GM21526 (cell line): ENCODE measurements around the gene TREH.

Experiments used
- ATAC-seq: cut with Tn5 transposase; IDR thresholded peaks from one replicate; pipeline ENCODE4 v1.9.1; 2021; ENCODE audit warnings: moderate library complexity; ENCODE audit not compliant: unreplicated experiment, low FRiP score

Gene TREH

DNA sequence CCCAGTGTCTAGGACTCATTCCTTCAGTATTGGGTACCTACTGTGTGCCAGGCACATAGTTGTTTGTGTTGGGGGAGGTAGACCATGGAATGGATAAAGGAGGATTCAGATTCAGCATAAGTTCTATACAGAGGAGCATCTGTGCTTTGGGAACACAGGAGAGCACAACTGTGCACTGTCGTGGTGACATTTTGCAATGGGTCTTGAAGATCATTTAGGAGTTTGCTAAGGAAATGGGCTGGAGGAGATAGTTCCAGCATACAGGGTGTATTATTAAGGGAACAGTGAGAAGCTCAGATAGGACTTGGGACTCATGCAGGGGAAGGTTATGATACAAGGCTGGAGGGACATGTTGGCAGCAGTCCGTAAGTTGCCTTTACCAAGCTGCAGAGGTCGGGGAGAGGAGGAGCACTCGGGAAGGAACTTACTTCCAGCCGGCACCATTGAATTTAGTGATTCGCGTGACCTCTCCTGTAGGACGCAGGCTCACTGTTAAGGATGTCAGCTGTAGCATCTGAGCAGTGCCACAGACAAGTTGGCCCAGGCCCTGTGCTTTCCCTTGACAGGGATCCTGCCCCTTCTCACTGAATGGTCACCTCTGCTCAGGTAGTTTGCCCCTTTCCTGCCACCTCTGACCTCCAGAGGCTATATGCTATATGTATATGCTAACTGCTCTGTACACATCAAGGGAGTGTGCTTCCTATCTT lies 25.6 kb downstream of the TREH start:
- no peak for ATAC-seq

DNA sequence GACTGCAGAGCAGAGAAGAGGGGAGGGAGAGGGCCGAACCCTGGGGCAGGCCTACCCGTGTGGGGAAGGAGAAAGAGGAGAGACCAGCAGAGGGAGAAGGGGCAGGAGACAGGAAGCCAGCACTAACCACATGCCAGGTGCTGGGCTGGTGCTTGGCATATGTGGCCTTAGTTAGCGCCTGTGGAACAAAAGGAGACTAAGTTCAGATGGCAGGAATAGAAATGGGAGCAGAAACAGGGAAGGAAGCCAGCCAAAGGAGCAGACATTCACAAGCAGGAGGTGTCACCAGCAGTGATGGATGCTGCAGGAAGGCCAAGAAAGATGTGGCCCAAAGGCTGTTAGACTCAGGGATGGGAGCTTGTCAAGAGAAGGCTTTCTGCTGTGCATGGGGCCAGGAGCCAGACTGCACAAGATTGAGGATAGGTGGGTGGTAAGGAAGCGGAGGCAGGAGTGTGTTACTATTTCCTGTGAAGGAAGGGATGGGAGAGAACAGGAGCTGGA lies 26.7 kb downstream of the TREH start:
- ATAC-seq = no peak

DNA sequence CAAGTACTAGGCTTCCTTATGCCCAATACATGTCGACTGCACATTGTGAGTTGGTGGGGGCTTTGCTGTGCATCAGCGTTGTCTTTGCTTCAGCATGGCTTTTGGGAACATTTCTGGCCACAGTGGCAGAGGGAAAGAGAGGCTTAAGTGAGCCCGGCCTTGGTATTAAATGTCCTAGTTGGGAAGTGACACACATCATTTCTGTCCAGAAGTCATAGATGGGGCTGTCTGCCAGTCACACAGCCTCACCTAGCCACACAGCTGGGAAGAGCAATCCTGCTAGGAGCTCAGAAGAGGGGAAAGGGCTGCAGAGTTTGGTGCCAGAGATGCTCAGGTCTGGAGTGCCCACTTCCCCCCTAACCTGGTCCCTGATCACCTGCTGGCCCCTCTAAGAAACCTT lies 27.6 kb downstream of the TREH start:
- ATAC-seq = no peak

DNA sequence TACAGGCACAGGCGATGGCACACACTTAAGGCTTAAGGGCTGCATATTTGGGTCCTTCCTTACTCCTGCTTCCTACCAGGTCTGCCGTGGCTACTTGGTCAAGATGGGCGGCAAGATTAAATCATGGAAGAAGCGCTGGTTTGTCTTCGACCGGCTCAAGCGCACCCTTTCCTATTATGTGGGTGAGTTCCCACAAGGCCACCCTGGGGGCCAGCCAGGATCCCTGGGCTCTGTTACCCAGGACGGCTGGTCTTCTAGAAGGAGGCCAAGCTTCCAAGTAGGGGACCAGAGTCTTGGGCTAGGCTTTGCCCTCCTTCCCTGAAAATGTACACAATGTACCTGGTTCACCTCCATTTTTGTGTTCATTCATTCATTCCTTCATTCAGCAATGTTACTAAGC lies 29.1 kb downstream of the TREH start:
- no peak for ATAC-seq

DNA sequence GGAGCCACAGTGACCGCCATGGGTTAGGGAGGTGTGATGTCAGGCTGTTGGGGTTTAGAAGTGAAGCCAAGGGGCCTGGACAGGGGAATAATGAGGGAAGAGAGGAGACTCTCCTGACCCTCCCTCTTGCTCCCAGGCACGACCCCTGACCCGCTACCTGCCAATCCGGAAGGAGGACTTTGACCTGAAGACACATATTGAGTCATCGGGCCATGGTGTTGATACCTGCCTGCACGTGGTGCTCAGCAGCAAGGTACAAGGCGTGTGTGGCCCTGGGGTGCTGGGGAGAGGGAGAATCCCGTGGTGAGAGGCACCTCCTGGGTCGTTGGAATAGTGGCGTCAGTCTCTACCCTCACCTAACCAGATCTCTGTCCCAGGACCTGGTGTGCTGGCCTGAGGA lies 29.5 kb downstream of the TREH start:
- no peak for ATAC-seq

DNA sequence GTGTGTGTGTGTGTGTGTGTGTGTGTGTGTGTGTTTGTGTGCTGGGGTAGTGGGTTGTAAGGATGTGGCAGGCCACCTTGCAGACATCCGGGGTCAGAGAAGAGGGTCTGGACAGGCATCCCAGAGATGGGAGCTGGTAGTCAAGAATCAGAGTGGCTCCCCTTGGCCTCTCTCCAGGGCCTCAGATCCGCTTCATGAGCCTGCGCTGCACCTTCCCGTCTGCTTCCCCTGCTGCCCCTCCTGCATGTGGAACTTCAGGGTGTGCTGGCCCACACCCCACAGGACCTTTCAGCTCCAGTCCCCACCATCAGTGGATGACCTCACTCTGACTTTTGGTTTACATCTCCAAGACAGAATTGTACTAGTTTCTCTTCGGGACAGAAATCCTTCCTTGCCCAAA lies 31.2 kb downstream of the TREH start:
- ATAC-seq = no peak

DNA sequence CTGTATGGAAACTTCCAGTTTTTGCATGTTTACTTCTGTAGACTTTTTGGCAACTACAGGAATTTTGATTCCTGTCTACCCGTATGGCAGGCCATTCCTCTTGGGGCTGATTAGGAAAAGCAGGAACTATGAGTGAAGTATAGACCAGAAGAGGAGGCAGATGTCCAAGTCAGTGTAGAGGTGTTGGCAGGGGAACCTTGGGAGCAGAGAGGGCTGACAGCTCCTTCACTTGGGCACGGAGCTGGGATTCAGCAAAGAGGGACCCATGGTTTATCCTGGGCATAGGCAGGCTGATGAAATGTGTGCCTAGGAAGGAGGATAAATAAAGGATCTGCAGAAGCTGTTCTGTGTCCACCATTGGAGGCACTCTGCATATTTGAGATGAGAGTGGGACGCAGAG lies 33.1 kb downstream of the TREH start:
- ATAC-seq = no peak

DNA sequence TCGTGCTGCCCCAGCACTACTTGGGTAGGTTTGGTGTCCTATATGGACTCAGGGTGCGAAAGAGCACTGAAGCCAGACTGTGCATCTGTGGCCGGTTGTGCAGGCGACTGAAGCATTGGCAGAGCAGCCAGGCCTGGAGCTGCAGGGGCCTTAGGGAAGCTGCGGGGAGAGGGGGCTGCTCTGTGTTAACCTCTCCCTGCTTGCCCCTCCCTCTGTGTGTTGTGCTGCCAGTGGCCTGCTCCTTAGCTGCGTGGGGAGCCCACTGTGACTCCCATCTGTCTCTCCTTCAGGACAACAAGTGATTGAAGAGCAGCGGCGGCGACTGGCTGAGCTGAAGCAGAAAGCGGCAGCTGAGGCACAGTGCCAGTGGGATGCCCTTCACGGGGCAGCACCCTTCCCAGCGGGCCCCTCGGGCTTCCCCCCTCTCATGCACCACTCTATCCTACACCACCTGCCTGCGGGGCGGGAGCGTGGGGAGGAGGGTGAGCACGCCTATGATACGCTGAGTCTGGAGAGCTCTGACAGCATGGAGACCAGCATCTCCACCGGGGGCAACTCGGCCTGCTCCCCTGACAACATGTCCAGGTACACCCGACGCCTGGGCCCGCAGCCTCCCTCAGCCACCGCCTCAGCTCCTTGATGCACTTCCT lies 34.3 kb downstream of the TREH start:
- no peak for ATAC-seq

DNA sequence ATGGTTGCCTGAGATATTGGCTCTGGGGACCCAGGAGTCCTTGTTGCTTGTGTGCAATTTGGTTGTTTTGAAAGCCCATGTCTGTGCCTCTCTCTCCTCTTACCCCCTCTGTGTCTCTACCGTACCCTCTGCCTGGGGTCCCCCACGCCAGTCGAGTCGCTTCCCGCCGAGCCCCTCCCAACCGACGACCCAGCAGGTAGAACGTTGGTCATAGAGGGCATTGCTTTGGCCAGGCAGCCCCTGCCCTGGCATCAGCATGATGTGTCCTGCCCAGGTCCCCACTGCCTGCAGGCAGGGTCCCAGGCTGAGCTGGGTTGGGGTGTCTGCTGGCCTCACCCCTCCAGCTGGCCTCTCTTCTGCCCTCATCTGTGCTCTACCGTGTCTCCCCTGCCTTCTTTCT lies 35.0 kb downstream of the TREH start:
- no peak for ATAC-seq

DNA sequence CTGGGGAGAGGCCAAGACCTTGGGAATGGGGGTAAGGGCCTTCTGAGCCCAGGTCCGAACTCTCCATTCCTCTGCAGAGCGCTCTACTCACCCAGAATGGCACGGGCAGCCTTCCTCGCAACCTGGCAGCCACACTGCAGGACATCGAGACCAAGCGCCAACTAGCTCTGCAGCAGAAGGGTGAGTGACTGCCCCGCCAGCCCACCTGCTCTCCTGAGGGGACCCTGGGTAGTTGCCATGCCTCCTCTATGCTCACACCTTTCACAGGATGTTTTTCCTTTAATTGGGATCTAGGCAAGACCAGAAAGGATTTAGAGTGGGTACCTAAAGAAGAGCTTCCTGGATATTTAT lies 35.5 kb downstream of the TREH start:
- no peak for ATAC-seq

DNA sequence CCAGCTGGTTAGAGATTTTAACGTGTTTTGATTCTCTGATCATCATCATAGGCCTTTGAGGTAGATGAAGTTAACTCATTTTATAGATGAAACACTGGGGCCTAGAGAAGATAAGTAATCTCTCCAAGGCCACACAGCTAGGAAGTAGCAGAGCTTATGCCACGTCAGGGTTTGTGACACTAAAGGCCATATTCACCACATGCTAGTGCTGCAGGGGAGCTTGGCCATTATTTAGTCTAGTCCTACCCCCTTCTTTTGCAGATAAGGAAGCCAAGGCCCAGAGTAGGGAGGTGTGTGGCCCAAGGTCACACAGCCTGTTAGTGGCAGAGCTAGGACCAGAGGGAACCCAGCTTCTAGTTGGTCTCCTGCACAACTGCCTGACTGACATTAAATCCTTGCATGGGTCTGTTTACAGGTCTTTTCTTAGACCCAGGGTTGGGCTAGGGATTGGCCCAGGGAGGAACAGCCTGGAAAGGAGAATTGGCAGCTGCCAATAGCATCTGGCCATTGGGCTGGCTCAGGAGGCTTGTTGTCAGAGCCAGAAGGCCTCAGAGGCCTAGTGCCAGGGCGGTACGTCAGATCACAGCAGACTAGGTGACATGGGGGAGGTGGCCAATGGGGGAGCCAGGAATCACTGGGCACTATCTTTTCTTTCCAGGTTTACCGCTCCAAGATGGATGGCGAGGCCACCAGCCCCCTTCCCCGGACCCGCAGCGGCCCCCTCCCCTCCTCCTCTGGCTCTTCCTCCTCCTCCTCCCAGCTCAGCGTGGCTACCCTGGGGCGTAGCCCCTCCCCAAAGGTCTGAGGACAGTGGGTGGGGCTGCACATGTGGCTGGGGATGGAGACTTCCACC lies 36.1 kb downstream of the TREH start:
- ATAC-seq = no peak

DNA sequence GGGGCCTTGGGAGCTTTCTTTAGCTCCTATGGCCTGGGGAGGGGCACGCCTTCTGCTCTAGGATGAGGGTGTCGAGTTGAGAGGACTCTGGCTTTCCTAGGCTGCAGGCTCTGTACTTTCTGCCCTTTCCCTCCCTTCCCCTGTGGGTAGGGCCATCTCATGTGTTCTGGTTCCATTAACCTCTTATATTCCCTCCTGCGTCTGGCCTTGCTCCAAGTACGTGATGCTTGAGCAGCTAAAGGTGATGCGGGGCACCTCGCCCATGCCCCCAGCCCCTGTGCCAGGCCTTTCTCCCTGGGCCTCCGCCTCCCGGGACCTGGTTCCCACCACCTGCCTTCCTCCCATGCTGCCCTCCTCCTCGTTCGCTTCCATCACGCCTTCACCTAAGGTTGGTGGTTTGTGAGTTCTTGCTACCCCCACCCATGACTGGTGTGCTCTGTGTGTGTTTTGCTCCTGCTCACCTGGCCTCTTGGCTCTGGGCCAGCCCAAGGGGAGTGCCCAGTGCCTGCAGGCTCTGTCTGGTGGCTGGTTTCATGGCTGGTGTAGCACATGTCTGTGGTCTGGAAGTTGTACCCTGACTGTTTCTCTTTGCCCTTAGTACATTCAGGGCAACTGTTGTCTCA lies 37.9 kb downstream of the TREH start:
- no peak for ATAC-seq

DNA sequence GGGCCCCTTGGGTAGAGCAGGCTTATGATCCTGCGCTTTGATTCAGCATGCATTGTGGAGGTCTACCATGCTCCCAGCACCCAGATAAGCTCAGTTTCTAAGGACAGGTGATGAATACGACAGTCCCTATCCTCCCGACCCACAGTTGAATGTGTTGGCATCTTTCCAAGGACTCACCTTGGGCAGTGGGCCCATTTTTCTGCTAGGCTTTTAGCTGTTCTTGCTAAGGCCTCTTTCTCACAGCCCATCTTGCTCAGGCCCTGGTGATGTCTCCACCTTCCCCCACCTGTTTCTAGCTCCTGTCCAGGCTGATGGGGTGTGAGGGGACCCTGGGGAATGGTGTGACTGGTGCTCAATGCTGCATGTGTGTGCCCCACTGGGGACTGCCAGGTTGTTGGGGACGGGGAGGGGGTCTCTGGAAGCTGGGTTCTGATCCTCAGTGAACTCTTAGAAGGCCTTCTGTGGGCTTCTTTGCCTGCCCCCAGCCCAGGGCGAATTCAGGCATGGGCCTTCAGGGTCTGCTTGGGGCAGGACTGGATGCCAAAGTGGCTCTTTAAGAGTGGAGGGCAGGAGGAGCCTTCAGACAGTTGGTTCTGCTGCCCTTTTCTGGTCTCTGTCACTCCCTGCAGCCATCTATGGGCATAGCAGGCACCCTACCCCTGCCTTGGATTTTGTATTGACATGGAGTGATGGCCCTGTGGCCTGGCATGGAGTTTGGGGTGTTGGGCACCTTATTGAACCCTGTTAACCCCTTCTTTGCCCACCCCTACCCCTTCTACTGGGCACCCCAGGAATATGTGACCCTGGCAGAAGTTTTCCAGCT lies 38.9 kb downstream of the TREH start:
- no peak for ATAC-seq

DNA sequence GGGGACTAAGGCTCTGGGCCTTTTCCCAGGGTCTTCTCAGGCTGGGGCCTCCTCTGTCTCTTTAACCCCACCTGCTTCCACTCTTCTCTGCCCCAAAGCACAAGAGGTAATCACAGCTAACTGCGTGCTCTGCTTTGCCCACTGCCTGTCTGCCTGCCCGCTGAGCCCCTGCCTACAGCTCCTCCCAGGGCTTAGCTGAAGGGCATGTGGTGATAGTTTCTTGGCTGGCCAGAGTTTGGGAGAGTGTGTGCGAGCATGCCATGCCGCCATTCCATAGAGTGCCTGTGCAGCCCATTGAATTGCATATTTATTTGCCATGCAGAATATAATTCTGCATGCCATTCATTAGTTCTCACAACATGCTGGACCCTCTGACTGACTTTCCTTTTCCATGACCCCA lies 39.6 kb downstream of the TREH start:
- no peak for ATAC-seq

DNA sequence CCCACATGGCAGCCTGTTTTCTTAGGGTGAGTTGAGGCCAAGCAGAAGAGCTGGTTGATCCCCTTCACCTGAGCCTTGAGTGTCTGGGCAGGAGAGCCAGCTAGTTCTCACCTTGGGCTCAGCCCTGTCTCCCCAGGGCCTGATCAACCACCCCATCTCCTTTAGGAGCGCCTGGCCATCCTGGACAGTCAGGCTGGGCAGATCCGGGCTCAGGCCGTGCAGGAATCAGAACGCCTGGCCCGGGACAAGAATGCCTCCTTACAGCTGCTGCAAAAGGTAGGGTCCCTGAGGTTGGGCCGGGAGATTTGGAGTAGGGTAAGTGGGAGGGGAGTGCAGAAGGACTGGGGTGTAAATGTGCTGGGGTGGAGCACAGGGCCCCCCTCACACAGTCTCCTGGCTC lies 40.7 kb downstream of the TREH start:
- no peak for ATAC-seq

DNA sequence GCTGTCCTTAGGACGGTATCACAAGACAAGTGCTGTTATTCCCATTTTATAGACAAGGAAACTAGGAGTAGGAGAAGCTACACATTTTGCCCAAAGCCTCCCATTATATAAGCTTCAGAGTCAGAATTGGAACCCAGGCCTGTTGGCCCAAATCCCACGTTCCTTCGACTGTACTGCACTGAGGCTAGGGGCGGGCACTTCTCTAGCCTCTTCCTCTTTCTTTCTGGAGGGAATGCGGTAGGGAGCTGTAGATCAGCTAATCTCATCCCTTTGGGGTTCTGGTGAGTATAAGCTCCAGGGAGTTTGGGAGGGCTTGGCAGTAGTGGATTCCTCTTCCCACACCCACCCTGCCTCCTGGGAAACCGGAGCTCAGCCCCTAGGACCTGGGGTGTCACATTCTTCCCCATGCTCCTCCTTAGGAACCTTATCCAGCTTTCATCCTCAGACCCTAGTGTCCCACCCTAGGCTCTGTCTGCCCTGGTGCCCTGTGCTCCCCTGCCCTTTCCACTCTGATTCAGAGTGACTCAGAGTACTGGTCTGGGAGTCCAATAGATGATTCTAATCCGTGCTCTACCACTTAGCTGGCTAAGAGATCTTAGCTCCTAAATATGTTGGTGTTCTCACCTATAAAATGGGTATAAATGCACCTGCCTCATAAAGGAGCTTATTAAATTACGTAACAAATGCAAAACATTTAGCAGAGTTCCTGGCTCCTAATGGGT lies 42.7 kb downstream of the TREH start:
- no peak for ATAC-seq

DNA sequence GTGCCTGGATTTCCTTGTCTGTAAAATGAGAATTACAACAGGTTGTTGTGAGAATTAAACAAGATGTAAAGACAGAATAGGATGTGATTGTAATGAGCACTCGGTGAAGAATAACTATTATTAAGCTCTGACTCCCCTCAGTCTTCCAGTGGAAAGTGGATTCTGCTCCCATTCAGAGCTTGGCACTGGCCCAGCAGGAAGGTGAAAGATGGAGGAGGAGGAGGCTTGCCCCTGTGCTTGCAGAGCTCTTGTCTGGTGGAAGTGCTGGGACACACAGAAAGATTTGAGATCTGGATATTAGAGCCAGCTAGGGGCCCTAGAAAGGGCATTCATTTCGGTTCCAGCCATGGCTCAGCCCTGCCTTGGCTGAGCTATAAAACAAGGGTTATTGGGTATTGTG lies 43.8 kb downstream of the TREH start:
- ATAC-seq = no peak

DNA sequence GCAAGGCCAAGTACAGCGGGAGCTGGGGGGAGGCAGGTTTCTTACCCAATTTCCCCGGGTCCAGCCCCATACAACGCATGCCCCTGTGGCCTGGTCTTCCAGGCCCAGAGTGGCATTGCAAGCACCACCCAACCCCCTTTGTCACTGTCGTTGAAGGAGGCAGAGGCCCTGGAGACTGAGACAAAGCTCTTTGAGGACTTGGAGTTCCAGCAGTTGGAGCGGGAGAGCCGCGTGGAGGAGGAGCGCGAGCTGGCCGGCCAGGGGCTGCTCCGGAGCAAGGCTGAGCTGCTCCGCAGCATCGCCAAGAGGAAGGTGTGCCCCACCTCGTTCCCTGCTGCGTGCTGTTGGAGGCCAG lies 44.2 kb downstream of the TREH start:
- no peak for ATAC-seq

DNA sequence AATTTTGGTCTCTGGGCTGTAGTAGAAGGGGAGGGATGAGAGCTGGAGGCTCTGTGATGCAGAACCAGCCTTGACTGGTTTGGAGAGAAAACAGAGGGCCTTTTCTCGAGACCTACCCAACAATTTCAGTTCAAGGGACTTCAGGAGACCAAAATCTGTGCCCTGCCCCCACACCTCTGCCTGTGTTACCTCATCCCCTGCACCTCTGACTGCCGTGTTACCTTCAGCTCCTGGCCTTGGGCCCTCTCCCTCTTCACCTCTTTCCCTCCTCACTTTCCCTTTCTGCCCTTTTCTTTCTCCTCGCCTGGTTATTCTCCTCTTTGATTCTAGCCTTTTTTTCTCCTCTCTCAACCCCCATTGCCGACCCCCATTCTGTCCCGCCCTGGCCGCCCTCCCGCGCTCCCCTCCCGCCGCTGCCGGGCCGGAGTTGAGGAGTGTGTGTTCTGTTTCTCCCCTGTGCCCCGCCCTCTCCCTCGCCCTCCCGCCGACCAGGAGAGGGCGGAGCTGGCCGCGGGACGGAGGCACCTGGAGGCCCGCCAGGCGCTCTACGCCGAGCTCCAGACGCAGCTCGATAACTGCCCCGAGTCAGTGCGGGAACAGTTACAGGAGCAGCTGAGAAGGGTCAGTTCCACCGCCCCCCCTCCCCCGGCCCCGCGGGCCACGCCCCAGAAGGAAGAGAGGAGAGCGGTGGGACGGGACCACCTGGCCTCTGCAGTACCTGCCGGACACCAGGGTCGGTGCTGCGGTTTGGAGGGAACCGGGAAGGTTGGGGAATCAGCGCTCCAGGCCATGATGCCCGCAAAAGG lies 44.8 kb downstream of the TREH start:
- ATAC-seq = no peak
